HepG2 (cell line): ENCODE results near the gene JUND. TPM values are rescaled to one million over a fixed set of nuclear protein-coding genes. Genes with fewer than 3 reads are reported as not detected.

ENCODE experiments used
- DBP ChIP-seq: sonication (generic); formaldehyde crosslinking; IDR thresholded peaks from 2 replicates; pipeline ENCODE4 v1.4.0; 2020; ENCODE audit warnings: missing genetic modification reagents; ENCODE audit errors: not compliant biosample characterization
- KDM4B ChIP-seq: sonication (generic); formaldehyde crosslinking; IDR thresholded peaks from 2 replicates; pipeline ENCODE4 v1.4.0; 2020; ENCODE audit warnings: missing genetic modification reagents
- MED1 ChIP-seq: sonication (generic); formaldehyde crosslinking; IDR thresholded peaks from 2 replicates; pipeline ENCODE4 v1.4.0; 2020; ENCODE audit warnings: missing genetic modification reagents
- MTERF4 ChIP-seq: sonication (generic); formaldehyde crosslinking; IDR thresholded peaks from 2 replicates; pipeline ENCODE4 v1.8.0; 2023; ENCODE audit warnings: mild to moderate bottlenecking, missing genetic modification reagents
- SIN3B ChIP-seq: fragments of 150-350 bp; IDR thresholded peaks from 2 replicates; pipeline ENCODE4 v1.6.1; 2014; ENCODE audit warnings: low read length
- SKI ChIP-seq: fragments of 450-650 bp; IDR thresholded peaks from one replicate; pipeline ENCODE4 v1.6.1; 2018; ENCODE audit warnings: mild to moderate bottlenecking; ENCODE audit not compliant: partially characterized antibody
- SMYD3 ChIP-seq: sonication (generic); formaldehyde crosslinking; IDR thresholded peaks from 2 replicates; pipeline ENCODE4 v1.8.1; 2023; ENCODE audit warnings: mild to moderate bottlenecking, missing genetic modification reagents
- THAP9 ChIP-seq: sonication (generic); formaldehyde crosslinking; IDR thresholded peaks from 2 replicates; pipeline ENCODE4; 2020; ENCODE audit warnings: missing genetic modification reagents, mild to moderate bottlenecking, borderline replicate concordance
- TIGD3 ChIP-seq: sonication (generic); formaldehyde crosslinking; IDR thresholded peaks from 2 replicates; pipeline ENCODE4 v1.5.1; 2020; ENCODE audit warnings: mild to moderate bottlenecking, missing genetic modification reagents, borderline replicate concordance
- ZBED4 ChIP-seq: sonication (generic); formaldehyde crosslinking; IDR thresholded peaks from 2 replicates; pipeline ENCODE4 v1.4.0; 2020; ENCODE audit warnings: missing genetic modification reagents, borderline replicate concordance
- ZNF12 ChIP-seq: sonication (generic); formaldehyde crosslinking; IDR thresholded peaks from 2 replicates; pipeline ENCODE4 v1.5.0; 2020; ENCODE audit warnings: missing genetic modification reagents
- ZNF296 ChIP-seq: sonication (generic); formaldehyde crosslinking; conservative IDR thresholded peaks from 2 replicates; pipeline ENCODE4 v1.5.0; 2020; ENCODE audit warnings: mild to moderate bottlenecking, missing genetic modification reagents
- ZNF329 ChIP-seq: sonication (generic); formaldehyde crosslinking; IDR thresholded peaks from 2 replicates; pipeline ENCODE4 v1.9.0; 2021; ENCODE audit warnings: low read depth, mild to moderate bottlenecking, missing genetic modification reagents
- ZNF530 ChIP-seq: sonication (generic); formaldehyde crosslinking; IDR thresholded peaks from 2 replicates; pipeline ENCODE4 v1.5.0; 2020; ENCODE audit warnings: low read depth, mild to moderate bottlenecking, missing genetic modification reagents
- ZNF710 ChIP-seq: sonication (generic); formaldehyde crosslinking; IDR thresholded peaks from 2 replicates; pipeline ENCODE4 v1.5.0; 2020; ENCODE audit warnings: mild to moderate bottlenecking, missing genetic modification reagents, borderline replicate concordance
- polyA plus RNA-seq, 8 experiments: library from polyadenylated mRNA; depleted of rRNA in 3 of 8; stranded (reverse) in 7 of 8; unstranded in 1 of 8; fragments of >200 nt; fragmentation: Illumina TruSeq in 4 of 8; extraction: Trizol in 4 of 8; gene quantifications; 2 replicates each; pipeline versions ENCODE4 v1.2.1 to v1.2.3, GENCODE V29; 2011 to 2016; ENCODE audit warnings: low read depth in 4 of 8, missing spikeins in 1 of 8, mixed read lengths in 1 of 8; ENCODE audit not compliant: insufficient read depth in 1 of 8
- total RNA-seq, 5 experiments: library from RNA; depleted of rRNA; stranded (reverse); fragments of >200 nt; fragmentation: Illumina TruSeq; extraction: Trizol; gene quantifications; 2 replicates each; pipeline ENCODE4 v1.2.3, GENCODE V29; 2016; ENCODE audit warnings: low read depth in 1 of 5

Gene JUND
- total and polyA plus RNA-seq, 2 of the 13 experiments (the other 11 are each of a cell fraction or from before 2014, with no cell fraction given), result 41.2 to 59.8 TPM

GRCh38 chr19:18304458-18305310 is 23.3 kb upstream of the JUND start (continued):
- TF ChIP-seq ZNF710 (peak; percentile 93; the same call in 1 of the 2 replicates), ZNF329 (CRISPR knock-in tag) (peak; percentile 29; the same call in 1 of the 2 replicates), SKI (peak; percentile 63), KDM4B (no peak), ZNF296 (CRISPR knock-in tag) (no peak), THAP9 (CRISPR knock-in tag) (no peak), SIN3B (no peak), ZBED4 (CRISPR knock-in tag) (peak; percentile 79; the same call in 1 of the 2 replicates), ZNF530 (no peak), MTERF4 (CRISPR knock-in tag) (no peak; the same call in 1 of the 2 replicates), ZNF12 (CRISPR knock-in tag) (no peak), MED1 (CRISPR knock-in tag) (peak; percentile 74), TIGD3 (CRISPR knock-in tag) (no peak), SMYD3 (CRISPR knock-in tag) (0 out of 2 replicates have a peak, but pooled peaks have one; percentile 31), DBP (CRISPR knock-in tag) (no peak)
